CD1c-positive myeloid dendritic cell (primary cell): Measurements from ENCODE around the gene SPCS2.
"Not testable (repeated sequence)": the region's sequence is repeated elsewhere in the genome, so short reads cannot be mapped to it uniquely, and the experiment has no call there.

Source experiments
- DNase-seq: peaks from one replicate; pipeline ENCODE4 v3.0.0-alpha.2; 2016; ENCODE audit errors: extremely low spot score

The SPCS2 gene

GRCh38 chr11:74950374-74950969 lies 1.4 kb downstream of the SPCS2 start:
- DNase-seq, result no peak

- no peak for DNase-seq
Measured at GRCh38 chr11:74951226-74951625, 2.2 kb downstream of the SPCS2 start.

GRCh38 chr11:74952752-74953151 lies 3.7 kb downstream of the SPCS2 start:
- no peak for DNase-seq

GRCh38 chr11:74953451-74953850 lies 4.4 kb downstream of the SPCS2 start:
- DNase-seq, result no peak

GRCh38 chr11:74954199-74954598 lies 5.1 kb downstream of the SPCS2 start:
- DNase-seq, result no peak

- DNase-seq, result no peak
Measured at GRCh38 chr11:74956397-74957015, 7.4 kb downstream of the SPCS2 start.

- no peak for DNase-seq
Measured at GRCh38 chr11:74957937-74958629, 9.0 kb downstream of the SPCS2 start.

- not testable (repeated sequence) for DNase-seq
Measured at GRCh38 chr11:74960128-74960527, 11.1 kb downstream of the SPCS2 start.

GRCh38 chr11:74966651-74967050 lies 17.6 kb downstream of the SPCS2 start:
- no peak for DNase-seq

- DNase-seq, result peak; percentile 60
Measured at GRCh38 chr11:74970852-74971395, 21.9 kb downstream of the SPCS2 start.

GRCh38 chr11:74971424-74971823 lies 22.4 kb downstream of the SPCS2 start:
- no peak for DNase-seq

GRCh38 chr11:74978041-74978440 lies 29.0 kb downstream of the SPCS2 start:
- DNase-seq, result no peak

- peak; percentile 33 for DNase-seq
Measured at GRCh38 chr11:74980634-74981033, 31.6 kb downstream of the SPCS2 start.

GRCh38 chr11:74981888-74982287 lies 32.8 kb downstream of the SPCS2 start:
- no peak for DNase-seq

GRCh38 chr11:74984070-74984469 lies 35.0 kb downstream of the SPCS2 start:
- DNase-seq, result no peak

- no peak for DNase-seq
Measured at GRCh38 chr11:74984730-74985129, 35.7 kb downstream of the SPCS2 start.

GRCh38 chr11:74988541-74989259 lies 39.6 kb downstream of the SPCS2 start, which contains the start of gene NEU3:
TSS of gene NEU3 (plus strand) at chr11:74988933. CDS start at chr11:74989061, 128 bp downstream.
- DNase-seq, result peak; percentile 75

- peak; percentile 43 for DNase-seq
Measured at GRCh38 chr11:74989260-74989638, 40.2 kb downstream of the SPCS2 start.

GRCh38 chr11:74990150-74990549 lies 41.1 kb downstream of the SPCS2 start:
- peak; percentile 78 for DNase-seq

- no peak for DNase-seq
Measured at GRCh38 chr11:74990941-74991340, 41.9 kb downstream of the SPCS2 start.

- no peak for DNase-seq
Measured at GRCh38 chr11:74992852-74993251, 43.8 kb downstream of the SPCS2 start.

GRCh38 chr11:75000975-75001354 lies 51.9 kb downstream of the SPCS2 start:
- DNase-seq, result no peak
